ENCODE results near the gene MLPH. TPM values are rescaled to one million over a fixed set of nuclear protein-coding genes. Genes with fewer than 3 reads are reported as not detected.

Gene MLPH
- polyA plus RNA-seq, 1 of the 3 experiments (the other 2 are of a cell fraction): 93.6 TPM

DNA sequence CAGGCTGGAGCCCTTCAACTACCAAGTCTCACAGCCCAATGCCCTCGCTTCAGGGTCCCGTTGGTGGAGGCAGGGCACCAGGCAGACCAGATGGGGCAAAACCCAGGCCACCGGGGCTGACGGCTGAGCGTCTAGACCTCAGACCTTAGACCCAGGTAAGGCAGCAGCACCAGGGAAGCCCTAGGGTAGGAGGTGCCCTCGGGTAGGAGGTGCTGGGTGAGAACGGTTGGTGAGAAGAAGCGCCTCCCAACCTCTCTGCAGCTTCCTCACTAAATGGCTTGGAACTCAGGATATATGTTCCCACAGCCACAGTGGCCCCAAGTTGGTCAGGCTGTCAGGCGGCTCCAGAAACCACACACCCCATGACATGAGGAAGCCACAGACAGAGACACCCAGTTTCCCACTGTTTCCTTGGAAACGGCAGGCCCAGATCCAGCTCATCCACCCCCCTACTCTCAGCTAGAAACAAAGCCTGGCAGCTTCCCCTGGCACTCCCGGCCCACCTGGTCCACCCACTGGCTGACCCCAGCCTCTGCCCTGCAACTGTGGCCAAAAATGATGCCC, 13.1 kb upstream of the MLPH start:
- Histone ChIP-seq H3K9me3 (no peaks in the 10 kb centered on the region), H3K9me2 (no peaks in the 10 kb centered on the region), H2AFZ (ENCODE audit: low read depth) (no peak overlapping the region), H3F3A (replicated peaks; ENCODE audit: insufficient read depth) (peaks cover 7% of the 10 kb centered on the region), H4K20me1 (ENCODE audit: insufficient read depth) (no peaks in the 10 kb centered on the region), H3K4me2 (peak overlapping the region; percentile 89; the same call in 1 of the 2 replicates), H3K4me1 (ENCODE audit: control insufficient read depth in 1 of 2, insufficient read depth in 2 of 2, low read depth in 1 of 2, low read length in 1 of 2) (peaks cover 8 to 18% of the 10 kb centered on the region in 2 experiments; a peak in 3 of 4 replicates), H3K27ac (ENCODE audit: low read depth in 2 of 2, low read length in 1 of 2) (peak overlapping the region; percentile 39 to 97; a peak in 3 of 4 replicates), H3K27me3 (ENCODE audit: insufficient read depth) (no peaks in the 10 kb centered on the region), H3K36me3 (replicated peaks in 1 of 2; ENCODE audit: control insufficient read depth in 1 of 2, insufficient read depth in 2 of 2, low read length in 1 of 2) (no peaks in the 10 kb centered on the region), H3K79me2 (ENCODE audit: insufficient read depth) (no peaks in the 10 kb centered on the region), H3K4me3 (ENCODE audit: low read depth in 2 of 2, low read length in 1 of 2) (no peak overlapping the region), H3K9ac (peak overlapping the region; percentile 98)
- POLR2A ChIA-PET: no interaction called here
- DNase-seq: no peak
- TF ChIP-seq GABPA (IDR thresholded peaks at IDR 0.05; ENCODE audit: low read depth) (no peak), TAF1 (IDR thresholded peaks at IDR 0.05; ENCODE audit: borderline replicate concordance, low read depth, low read length) (no peak), FOXM1 (IDR thresholded peaks at IDR 0.05; ENCODE audit: low read depth) (no peak), MEF2A (IDR thresholded peaks at IDR 0.05; ENCODE audit: borderline replicate concordance, low read depth) (no peak), FOSL2 (IDR thresholded peaks at IDR 0.05; ENCODE audit: borderline replicate concordance, low read depth) (no peak), RAD21 (IDR thresholded peaks at IDR 0.05; ENCODE audit: low read length) (no peak), ELF1 (IDR thresholded peaks at IDR 0.05) (no peak), GATA2 (CRISPR knock-in tag; IDR thresholded peaks at IDR 0.05) (no peak), RCOR1 (IDR thresholded peaks at IDR 0.05; ENCODE audit: low read length) (no peak), RFX5 (IDR thresholded peaks at IDR 0.05; ENCODE audit: low read length) (no peak), EZH2phosphoT487 (IDR thresholded peaks at IDR 0.05; ENCODE audit: borderline replicate concordance, low read depth) (no peak)
- TF ChIP-seq, protein P1, sequence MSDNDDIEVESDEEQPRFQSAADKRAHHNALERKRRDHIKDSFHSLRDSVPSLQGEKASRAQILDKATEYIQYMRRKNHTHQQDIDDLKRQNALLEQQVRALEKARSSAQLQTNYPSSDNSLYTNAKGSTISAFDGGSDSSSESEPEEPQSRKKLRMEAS (IDR thresholded peaks at IDR 0.05; ENCODE audit: low read depth): no peak
- TF ChIP-seq, protein P2, sequence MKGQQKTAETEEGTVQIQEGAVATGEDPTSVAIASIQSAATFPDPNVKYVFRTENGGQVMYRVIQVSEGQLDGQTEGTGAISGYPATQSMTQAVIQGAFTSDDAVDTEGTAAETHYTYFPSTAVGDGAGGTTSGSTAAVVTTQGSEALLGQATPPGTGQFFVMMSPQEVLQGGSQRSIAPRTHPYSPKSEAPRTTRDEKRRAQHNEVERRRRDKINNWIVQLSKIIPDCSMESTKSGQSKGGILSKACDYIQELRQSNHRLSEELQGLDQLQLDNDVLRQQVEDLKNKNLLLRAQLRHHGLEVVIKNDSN (IDR thresholded peaks at IDR 0.05; ENCODE audit: borderline replicate concordance, low read depth): no peak
- TF ChIP-seq, protein P3, sequence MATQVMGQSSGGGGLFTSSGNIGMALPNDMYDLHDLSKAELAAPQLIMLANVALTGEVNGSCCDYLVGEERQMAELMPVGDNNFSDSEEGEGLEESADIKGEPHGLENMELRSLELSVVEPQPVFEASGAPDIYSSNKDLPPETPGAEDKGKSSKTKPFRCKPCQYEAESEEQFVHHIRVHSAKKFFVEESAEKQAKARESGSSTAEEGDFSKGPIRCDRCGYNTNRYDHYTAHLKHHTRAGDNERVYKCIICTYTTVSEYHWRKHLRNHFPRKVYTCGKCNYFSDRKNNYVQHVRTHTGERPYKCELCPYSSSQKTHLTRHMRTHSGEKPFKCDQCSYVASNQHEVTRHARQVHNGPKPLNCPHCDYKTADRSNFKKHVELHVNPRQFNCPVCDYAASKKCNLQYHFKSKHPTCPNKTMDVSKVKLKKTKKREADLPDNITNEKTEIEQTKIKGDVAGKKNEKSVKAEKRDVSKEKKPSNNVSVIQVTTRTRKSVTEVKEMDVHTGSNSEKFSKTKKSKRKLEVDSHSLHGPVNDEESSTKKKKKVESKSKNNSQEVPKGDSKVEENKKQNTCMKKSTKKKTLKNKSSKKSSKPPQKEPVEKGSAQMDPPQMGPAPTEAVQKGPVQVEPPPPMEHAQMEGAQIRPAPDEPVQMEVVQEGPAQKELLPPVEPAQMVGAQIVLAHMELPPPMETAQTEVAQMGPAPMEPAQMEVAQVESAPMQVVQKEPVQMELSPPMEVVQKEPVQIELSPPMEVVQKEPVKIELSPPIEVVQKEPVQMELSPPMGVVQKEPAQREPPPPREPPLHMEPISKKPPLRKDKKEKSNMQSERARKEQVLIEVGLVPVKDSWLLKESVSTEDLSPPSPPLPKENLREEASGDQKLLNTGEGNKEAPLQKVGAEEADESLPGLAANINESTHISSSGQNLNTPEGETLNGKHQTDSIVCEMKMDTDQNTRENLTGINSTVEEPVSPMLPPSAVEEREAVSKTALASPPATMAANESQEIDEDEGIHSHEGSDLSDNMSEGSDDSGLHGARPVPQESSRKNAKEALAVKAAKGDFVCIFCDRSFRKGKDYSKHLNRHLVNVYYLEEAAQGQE (IDR thresholded peaks at IDR 0.05; ENCODE audit: low read depth, low read length): no peak
- TF ChIP-seq, protein P4, sequence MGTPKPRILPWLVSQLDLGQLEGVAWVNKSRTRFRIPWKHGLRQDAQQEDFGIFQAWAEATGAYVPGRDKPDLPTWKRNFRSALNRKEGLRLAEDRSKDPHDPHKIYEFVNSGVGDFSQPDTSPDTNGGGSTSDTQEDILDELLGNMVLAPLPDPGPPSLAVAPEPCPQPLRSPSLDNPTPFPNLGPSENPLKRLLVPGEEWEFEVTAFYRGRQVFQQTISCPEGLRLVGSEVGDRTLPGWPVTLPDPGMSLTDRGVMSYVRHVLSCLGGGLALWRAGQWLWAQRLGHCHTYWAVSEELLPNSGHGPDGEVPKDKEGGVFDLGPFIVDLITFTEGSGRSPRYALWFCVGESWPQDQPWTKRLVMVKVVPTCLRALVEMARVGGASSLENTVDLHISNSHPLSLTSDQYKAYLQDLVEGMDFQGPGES (IDR thresholded peaks at IDR 0.05; ENCODE audit: low read depth, low read length): no peak
- TF ChIP-seq, protein P5, sequence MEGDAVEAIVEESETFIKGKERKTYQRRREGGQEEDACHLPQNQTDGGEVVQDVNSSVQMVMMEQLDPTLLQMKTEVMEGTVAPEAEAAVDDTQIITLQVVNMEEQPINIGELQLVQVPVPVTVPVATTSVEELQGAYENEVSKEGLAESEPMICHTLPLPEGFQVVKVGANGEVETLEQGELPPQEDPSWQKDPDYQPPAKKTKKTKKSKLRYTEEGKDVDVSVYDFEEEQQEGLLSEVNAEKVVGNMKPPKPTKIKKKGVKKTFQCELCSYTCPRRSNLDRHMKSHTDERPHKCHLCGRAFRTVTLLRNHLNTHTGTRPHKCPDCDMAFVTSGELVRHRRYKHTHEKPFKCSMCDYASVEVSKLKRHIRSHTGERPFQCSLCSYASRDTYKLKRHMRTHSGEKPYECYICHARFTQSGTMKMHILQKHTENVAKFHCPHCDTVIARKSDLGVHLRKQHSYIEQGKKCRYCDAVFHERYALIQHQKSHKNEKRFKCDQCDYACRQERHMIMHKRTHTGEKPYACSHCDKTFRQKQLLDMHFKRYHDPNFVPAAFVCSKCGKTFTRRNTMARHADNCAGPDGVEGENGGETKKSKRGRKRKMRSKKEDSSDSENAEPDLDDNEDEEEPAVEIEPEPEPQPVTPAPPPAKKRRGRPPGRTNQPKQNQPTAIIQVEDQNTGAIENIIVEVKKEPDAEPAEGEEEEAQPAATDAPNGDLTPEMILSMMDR (IDR thresholded peaks at IDR 0.05): no peak
- CTCF ChIA-PET: interaction anchor here (1.0 to 5.6 kb wide), 9 partner anchors 8 to 351 kb away, joined by 3 to 49 read pairs (median 6); partner anchors contain the start of gene COL6A3
- WGBS (ENCODE audit: low lambda C conversion rate): 93% methylated on average over 10 of the region's 11 CpGs
